K562 (cell line): Measurements from ENCODE around the gene L3HYPDH. TPM values are rescaled to one million over a fixed set of nuclear protein-coding genes. Genes with fewer than 3 reads are reported as not detected.
A peak's percentile ranks its signal among the peaks of the same experiment; 100 is the strongest.

Experiments used
- ATF7 ChIP-seq: fragments of 450-650 bp; IDR thresholded peaks from 2 replicates; pipeline ENCODE4 v1.7.1; 2014; ENCODE audit warnings: mild to moderate bottlenecking, moderate library complexity
- BRF1 ChIP-seq: IDR thresholded peaks from 3 replicates; pipeline ENCODE4 v1.6.1; 2011; ENCODE audit warnings: borderline replicate concordance, mild to moderate bottlenecking; ENCODE audit not compliant: insufficient read length; ENCODE audit errors: extremely low read depth
- CREB5 ChIP-seq: fragments of 250-450 bp; sonication (Bioruptor Pico); IDR thresholded peaks from 2 replicates; pipeline ENCODE4 v1.5.0; 2020; ENCODE audit warnings: mild to moderate bottlenecking
- CTBP1 ChIP-seq: fragments of 450-650 bp; IDR thresholded peaks from 2 replicates; pipeline ENCODE4 v1.6.1; 2016; ENCODE audit warnings: borderline replicate concordance
- ELF2 ChIP-seq: fragments of 250-450 bp; sonication (Bioruptor Pico); IDR thresholded peaks from 2 replicates; pipeline ENCODE4 v1.5.0; 2021; ENCODE audit warnings: mild to moderate bottlenecking
- ETS2 ChIP-seq: IDR thresholded peaks from 2 replicates; pipeline ENCODE4 v1.6.1; 2016; ENCODE audit warnings: borderline replicate concordance, missing genetic modification characterization, mild to moderate bottlenecking, moderate library complexity, missing compliant biosample characterization; ENCODE audit not compliant: poor library complexity, severe bottlenecking
- ETV5 ChIP-seq: sonication (generic); formaldehyde crosslinking; IDR thresholded peaks from 2 replicates; pipeline ENCODE4 v1.4.0; 2020; ENCODE audit warnings: low read depth, mild to moderate bottlenecking, missing genetic modification reagents
- FOXA3 ChIP-seq, 2 experiments: fragments of 450-650 bp in 1 of 2; sonication (generic) in 1 of 2; formaldehyde crosslinking; IDR thresholded peaks in 1 of 2; conservative IDR thresholded peaks in 1 of 2; 2 replicates each; pipeline versions ENCODE4 v1.4.0 to v1.8.0; 2020 to 2022; ENCODE audit warnings: mild to moderate bottlenecking in 2 of 2, missing genetic modification reagents in 1 of 2
- FOXJ2 ChIP-seq: fragments of 200-800 bp; sonication (Bioruptor generic); IDR thresholded peaks from 2 replicates; pipeline ENCODE4 v1.6.1; 2016; ENCODE audit warnings: missing genetic modification characterization, missing compliant biosample characterization
- HBP1 ChIP-seq: fragments of 450-650 bp; formaldehyde crosslinking; IDR thresholded peaks from 2 replicates; pipeline ENCODE4 v1.4.0; 2022; ENCODE audit warnings: missing genetic modification characterization
- HNRNPL ChIP-seq: fragments of 200-400 bp; formaldehyde crosslinking; IDR thresholded peaks from 2 replicates; pipeline ENCODE4 v1.6.1; 2017; ENCODE audit warnings: low read depth, mild to moderate bottlenecking, low read length
- NFE2L1 ChIP-seq: fragments of 450-650 bp; IDR thresholded peaks from 2 replicates; pipeline ENCODE4 v1.6.1; 2016; ENCODE audit warnings: missing genetic modification characterization, low read depth, mild to moderate bottlenecking, missing compliant biosample characterization, moderate library complexity, borderline replicate concordance
- NR3C1 ChIP-seq: sonication (generic); formaldehyde crosslinking; IDR thresholded peaks from 2 replicates; pipeline ENCODE4 v1.8.1; 2022; ENCODE audit warnings: missing genetic modification reagents
- POLR2H ChIP-seq: IDR thresholded peaks from 2 replicates; pipeline ENCODE4 v1.6.1; 2016; ENCODE audit warnings: missing genetic modification characterization, low read depth, mild to moderate bottlenecking, control low read depth, missing compliant biosample characterization, moderate library complexity
- POU5F1 ChIP-seq: fragments of 150-350 bp; IDR thresholded peaks from 2 replicates; pipeline ENCODE4 v1.6.1; 2014; ENCODE audit warnings: borderline replicate concordance, low read length, low read depth, mild to moderate bottlenecking; ENCODE audit not compliant: partially characterized antibody
- RFX5 ChIP-seq: IDR thresholded peaks from 2 replicates; pipeline ENCODE4 v1.6.1; 2011; ENCODE audit warnings: low read depth, mild to moderate bottlenecking, improper control_type of control experiment, low read length
- SRSF3 ChIP-seq: fragments of 200-400 bp; formaldehyde crosslinking; IDR thresholded peaks from 2 replicates; pipeline ENCODE4 v1.6.1; 2016; ENCODE audit warnings: mild to moderate bottlenecking, low read length, moderate library complexity; ENCODE audit not compliant: insufficient read depth
- TAL1 ChIP-seq: fragments of 450-650 bp; IDR thresholded peaks from 2 replicates; pipeline ENCODE4 v1.6.1; 2016; ENCODE audit warnings: mild to moderate bottlenecking
- TFAP4 ChIP-seq: sonication (generic); formaldehyde crosslinking; IDR thresholded peaks from 2 replicates; pipeline ENCODE4 v1.8.0; 2022; ENCODE audit warnings: missing genetic modification reagents, mild to moderate bottlenecking, moderate library complexity, borderline replicate concordance
- USF2 ChIP-seq: sonication (generic); formaldehyde crosslinking; IDR thresholded peaks from 2 replicates; pipeline ENCODE4 v1.5.0; 2020; ENCODE audit warnings: missing genetic modification reagents
- ZFPM2 ChIP-seq: fragments of 250-450 bp; sonication (Bioruptor Pico); IDR thresholded peaks from 2 replicates; pipeline ENCODE4 v1.5.1; 2022; ENCODE audit warnings: mild to moderate bottlenecking
- ZNF239 ChIP-seq: fragments of 250-450 bp; sonication (Bioruptor Pico); IDR thresholded peaks from 2 replicates; pipeline ENCODE4 v1.4.0; 2020; ENCODE audit warnings: mild to moderate bottlenecking
- ZNF695 ChIP-seq: fragments of 450-650 bp; formaldehyde crosslinking; IDR thresholded peaks from 2 replicates; pipeline ENCODE4 v1.4.0; 2020; ENCODE audit warnings: mild to moderate bottlenecking, moderate library complexity
- ZNF764 ChIP-seq: fragments of 250-450 bp; sonication (Bioruptor Pico); IDR thresholded peaks from 2 replicates; pipeline ENCODE4 v1.4.0; 2020; ENCODE audit warnings: low read depth, mild to moderate bottlenecking, moderate library complexity
- polyA plus RNA-seq, 8 experiments: library from polyadenylated mRNA; depleted of rRNA in 4 of 8; stranded (reverse) in 5 of 8; unstranded in 3 of 8; fragments of >200 nt; fragmentation: Nextera tagmentation in 2 of 8; fragmentation: Illumina TruSeq in 1 of 8; extraction: Ambion mirVana in 2 of 8; extraction: Trizol in 1 of 8; gene quantifications; 2 replicates each; pipeline versions ENCODE4 v1.2.1 to v1.2.3, GENCODE V29; 2011 to 2014; ENCODE audit warnings: inconsistent platforms in 1 of 8, missing spikeins in 1 of 8
- total RNA-seq, 7 experiments: library from RNA; depleted of rRNA in 6 of 7; stranded (reverse); fragments of >200 nt in 6 of 7; fragmentation: Illumina TruSeq in 2 of 7; extraction: Trizol in 2 of 7; gene quantifications; 2 replicates each; pipeline versions ENCODE4 v1.2.1 to v1.2.3, GENCODE V29; 2011 to 2021; ENCODE audit warnings: low replicate concordance in 1 of 7

L3HYPDH gene
- total and polyA plus RNA-seq, 9 of the 15 experiments (the other 6 are each of a cell fraction or from before 2014, with no cell fraction given): 12.8 to 36.5 (median 19.3) TPM

GRCh38 chr14:59483819-59484638 lies at the start of gene L3HYPDH, which contains the start of gene JKAMP (continued):
- 0 out of 2 replicates have a peak, but pooled peaks have one; percentile 16 for TF ChIP-seq ATF7
- no peak for TF ChIP-seq NFE2L1 (tag)
- TF ChIP-seq NR3C1 (CRISPR knock-in tag): peak; percentile 86
- TF ChIP-seq HNRNPL: peak; percentile 85
- TF ChIP-seq ETV5: peak; percentile 79
- TF ChIP-seq TAL1: no peak
- TF ChIP-seq BRF1: no peak
- TF ChIP-seq CTBP1: peak; percentile 48; the same call in 1 of the 2 replicates
- TF ChIP-seq POU5F1: no peak
- TF ChIP-seq FOXA3 (CRISPR knock-in tag; conservative IDR thresholded peaks at IDR 0.05 in 1 of 2, IDR thresholded peaks at IDR 0.05 in 1 of 2): peak in 1 of 2 experiments; percentile 58; a peak in 1 of 4 replicates
- TF ChIP-seq SRSF3: no peak
- TF ChIP-seq ZNF239 (CRISPR knock-in tag): no peak
- no peak for TF ChIP-seq ETS2
- no peak for TF ChIP-seq ZFPM2
- no peak for TF ChIP-seq ZNF695
- TF ChIP-seq FOXJ2 (tag): no peak
- TF ChIP-seq CREB5 (CRISPR knock-in tag): no peak
- TF ChIP-seq ZNF764: no peak
- TF ChIP-seq TFAP4 (CRISPR knock-in tag): peak; percentile 75
- TF ChIP-seq RFX5: no peak
- TF ChIP-seq POLR2H (tag): no peak
- no peak for TF ChIP-seq HBP1
- peak; percentile 83 for TF ChIP-seq ELF2
- TF ChIP-seq USF2 (CRISPR knock-in tag): peak; percentile 68
